ENCODE data around the gene AQP12B.
A peak's percentile ranks its signal among the peaks of the same experiment; 100 is the strongest.

Gene AQP12B

DNA sequence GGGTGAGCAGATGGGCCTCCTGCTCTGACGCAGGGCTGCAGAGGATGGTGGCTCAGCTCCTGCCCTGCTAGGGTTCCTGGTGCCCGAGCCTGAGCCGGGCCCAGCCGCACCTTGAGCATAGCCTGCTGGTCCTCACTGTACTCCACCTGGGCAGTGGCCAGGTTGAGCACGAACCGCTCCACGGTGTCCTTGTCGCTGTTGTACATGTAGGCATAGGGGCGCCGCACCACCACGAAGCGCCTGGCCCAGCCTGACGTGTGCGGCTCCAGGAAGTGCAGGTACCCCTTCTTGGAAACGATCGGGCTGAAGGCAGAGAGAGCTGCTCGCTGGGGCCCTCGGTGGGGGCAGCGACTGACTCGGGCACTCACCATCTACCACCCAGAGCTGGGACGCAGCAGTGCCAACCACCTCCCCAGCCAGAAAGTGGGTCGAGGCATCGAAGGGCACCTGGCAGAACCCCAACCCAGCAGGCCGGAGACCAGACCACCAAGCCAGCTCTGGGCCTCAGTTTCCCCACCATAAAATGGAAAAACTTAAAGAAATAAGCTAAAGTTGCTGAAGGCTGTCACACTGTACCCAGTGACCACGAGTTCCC is 36.3 kb upstream of the AQP12B start:
- Histone ChIP-seq H3K27ac (peak overlapping the region; percentile 13; the same call in 1 of the 2 replicates), H3K4me2 (peak overlapping the region; percentile 49), H3K9me3 (no peaks in the 10 kb centered on the region), H3K27me3 (no peaks in the 10 kb centered on the region), H3K4me1 (peaks cover 36% of the 10 kb centered on the region), H4K20me1 (no peaks in the 10 kb centered on the region), H3K36me3 (no peaks in the 10 kb centered on the region), H3K9ac (no peak overlapping the region), H3K4me3 (no peak overlapping the region)
- no peak for TF ChIP-seq Cebpa-rat (IDR thresholded peaks at IDR 0.05)

DNA sequence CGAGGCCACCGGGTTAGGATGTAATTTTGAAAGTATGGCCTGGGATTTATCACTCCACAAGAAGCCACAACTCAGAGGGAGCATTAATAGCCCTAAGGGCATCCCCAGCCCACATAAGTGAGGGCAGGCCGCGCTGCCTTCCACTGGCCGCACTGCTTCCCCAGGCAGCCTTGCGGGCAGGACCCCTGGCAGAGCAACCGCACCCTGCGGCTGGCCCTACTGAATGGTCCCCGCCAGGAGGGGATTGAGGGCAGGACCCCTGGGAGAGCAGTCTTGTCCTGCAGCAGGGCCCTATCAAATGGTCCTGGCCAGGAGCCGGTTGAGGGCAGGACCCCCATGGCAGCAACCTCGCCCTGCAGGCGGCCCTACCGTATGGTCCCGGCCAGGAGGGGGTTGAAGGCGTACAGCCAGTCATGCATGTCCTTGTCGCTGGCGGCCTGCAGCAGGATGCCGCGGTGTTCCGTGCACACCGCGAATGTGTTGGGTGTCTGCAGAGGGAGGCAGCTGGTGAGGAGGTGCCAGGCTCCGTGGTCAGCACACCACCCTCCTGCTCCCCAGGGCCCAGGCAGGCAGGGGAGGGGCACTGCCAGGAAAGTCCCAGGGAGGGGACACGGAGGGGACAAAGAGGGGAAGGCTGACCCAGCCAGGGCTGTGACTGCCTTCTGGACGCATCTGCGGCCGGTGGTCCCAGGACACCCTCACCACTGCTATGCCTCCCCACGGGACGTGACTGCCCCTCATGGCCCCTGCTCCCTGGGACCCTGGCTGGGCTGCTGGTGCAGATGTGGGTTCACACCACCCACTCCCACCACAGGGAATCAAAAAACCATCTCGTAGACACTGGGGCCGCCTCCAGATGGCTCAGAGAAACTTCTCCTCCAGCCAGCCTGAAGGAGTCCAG is 35.2 kb upstream of the AQP12B start:
- Histone ChIP-seq H3K9me3 (no peaks in the 10 kb centered on the region), H3K9ac (no peak overlapping the region), H4K20me1 (no peaks in the 10 kb centered on the region), H3K27me3 (no peaks in the 10 kb centered on the region), H3K4me2 (peak overlapping the region; percentile 49), H3K27ac (no peak overlapping the region), H3K4me3 (no peak overlapping the region), H3K4me1 (peaks cover 44% of the 10 kb centered on the region), H3K36me3 (no peaks in the 10 kb centered on the region)
- TF ChIP-seq Cebpa-rat (IDR thresholded peaks at IDR 0.05) = no peak

- H3K36me3 ChIP-seq = no peaks in the 10 kb centered on the region
Measured at GRCh38 chr2:240717181-240717641, 34.5 kb upstream of the AQP12B start.

DNA sequence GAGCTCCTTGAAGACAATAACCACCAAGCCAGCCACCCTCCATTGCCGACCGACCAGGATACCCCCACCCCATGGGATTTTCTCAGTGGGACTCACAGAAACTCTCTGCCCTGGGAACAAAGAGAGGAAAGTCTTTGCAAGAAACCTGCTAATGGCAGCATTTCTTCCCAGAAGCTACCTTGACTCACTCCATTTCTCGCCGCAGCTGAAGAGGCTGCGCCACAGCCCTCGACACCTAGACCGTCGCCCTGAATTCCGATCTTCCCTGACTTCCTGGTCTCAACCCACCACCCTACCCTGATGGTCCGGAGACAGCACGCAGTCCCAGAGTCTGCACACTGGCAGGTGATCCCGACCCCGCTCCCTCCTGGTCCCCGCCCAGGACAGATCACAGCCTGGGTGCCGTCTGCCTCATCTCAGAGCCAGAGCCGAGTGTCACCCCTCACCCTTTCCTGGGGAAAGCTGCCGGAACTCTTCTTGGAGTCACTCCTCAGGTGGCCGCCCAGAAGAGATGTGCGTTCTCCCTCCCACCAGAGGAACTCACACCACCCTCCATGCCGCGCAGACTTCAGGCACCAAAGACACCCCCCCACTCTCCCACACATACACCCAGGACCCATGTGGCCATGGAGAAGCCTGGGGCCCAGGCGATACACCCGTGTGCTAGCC is 33.6 kb upstream of the AQP12B start:
- Histone ChIP-seq H3K4me2 (no peak overlapping the region; the same call in 1 of the 2 replicates), H3K4me1 (peaks cover 44% of the 10 kb centered on the region), H3K27me3 (no peaks in the 10 kb centered on the region), H3K27ac (no peak overlapping the region), H3K9ac (no peak overlapping the region), H3K4me3 (no peak overlapping the region), H4K20me1 (no peaks in the 10 kb centered on the region), H3K36me3 (no peaks in the 10 kb centered on the region), H3K9me3 (no peaks in the 10 kb centered on the region)
- TF ChIP-seq Cebpa-rat (IDR thresholded peaks at IDR 0.05) = no peak

More at GRCh38 chr2:240717181-240717641, 34.5 kb upstream of the AQP12B start:
- H3K4me3 ChIP-seq = no peak overlapping the region
- H4K20me1 ChIP-seq = no peaks in the 10 kb centered on the region
- peaks cover 44% of the 10 kb centered on the region for H3K4me1 ChIP-seq
- TF ChIP-seq Cebpa-rat (IDR thresholded peaks at IDR 0.05) = no peak
- no peak overlapping the region for H3K27ac ChIP-seq
- H3K9me3 ChIP-seq = no peaks in the 10 kb centered on the region
- H3K4me2 ChIP-seq = peak overlapping the region; percentile 49
- H3K9ac ChIP-seq = no peak overlapping the region
- H3K27me3 ChIP-seq = no peaks in the 10 kb centered on the region

DNA sequence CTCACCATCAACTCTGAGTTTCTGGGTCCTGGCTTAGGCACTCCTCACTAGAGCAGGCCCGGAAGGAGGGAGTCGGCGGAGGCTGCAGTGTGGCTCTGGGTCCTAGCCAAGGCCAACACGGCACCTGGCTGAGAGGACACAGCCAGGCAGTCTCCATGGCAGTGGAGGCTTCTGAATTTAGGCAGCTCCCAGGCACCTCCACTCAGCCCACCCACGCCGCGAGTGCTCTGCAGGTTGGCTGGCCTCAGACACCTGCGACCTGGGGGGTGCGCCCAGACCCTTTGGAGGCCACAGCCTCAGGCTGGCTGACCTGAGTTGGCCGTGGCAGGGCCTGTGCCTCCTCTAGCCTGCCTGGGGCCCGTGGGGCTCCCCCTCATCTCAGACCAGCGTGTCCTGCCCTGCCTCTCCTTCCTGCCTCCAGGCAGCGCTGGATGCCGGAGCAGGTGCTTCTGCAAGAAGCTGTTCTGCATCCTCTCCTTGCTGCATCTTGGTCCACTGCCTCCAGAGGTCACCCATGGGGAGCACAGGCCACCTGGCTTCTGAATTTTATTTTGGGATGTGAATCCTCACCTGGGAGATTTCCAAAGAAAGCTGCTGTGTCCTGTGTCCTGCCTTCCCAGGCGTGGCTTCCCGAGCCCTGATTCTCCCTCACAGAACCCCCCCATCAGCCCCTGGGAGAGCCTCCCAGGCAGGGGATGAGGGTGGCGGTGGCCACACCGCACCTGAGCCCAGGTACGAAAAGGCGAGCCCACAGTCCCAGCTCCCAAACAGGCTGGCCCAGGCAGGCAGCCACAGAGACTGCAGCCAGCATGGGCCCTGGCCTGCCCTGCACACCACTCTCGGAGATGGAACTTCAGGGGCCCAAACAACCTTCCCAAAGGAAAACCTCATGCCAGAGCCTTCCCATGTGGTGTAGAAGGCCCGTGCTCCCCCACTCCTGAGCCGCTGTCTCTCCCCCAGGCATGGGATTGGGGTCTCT is 32.4 kb upstream of the AQP12B start:
- Histone ChIP-seq H3K9ac (no peak overlapping the region), H3K27ac (no peak overlapping the region), H3K9me3 (no peaks in the 10 kb centered on the region), H3K36me3 (no peaks in the 10 kb centered on the region), H3K4me3 (no peak overlapping the region), H3K4me2 (peak overlapping the region; percentile 31; the same call in 1 of the 2 replicates), H4K20me1 (no peaks in the 10 kb centered on the region), H3K27me3 (no peaks in the 10 kb centered on the region), H3K4me1 (peaks cover 44% of the 10 kb centered on the region)
- TF ChIP-seq Cebpa-rat (IDR thresholded peaks at IDR 0.05) = no peak

DNA sequence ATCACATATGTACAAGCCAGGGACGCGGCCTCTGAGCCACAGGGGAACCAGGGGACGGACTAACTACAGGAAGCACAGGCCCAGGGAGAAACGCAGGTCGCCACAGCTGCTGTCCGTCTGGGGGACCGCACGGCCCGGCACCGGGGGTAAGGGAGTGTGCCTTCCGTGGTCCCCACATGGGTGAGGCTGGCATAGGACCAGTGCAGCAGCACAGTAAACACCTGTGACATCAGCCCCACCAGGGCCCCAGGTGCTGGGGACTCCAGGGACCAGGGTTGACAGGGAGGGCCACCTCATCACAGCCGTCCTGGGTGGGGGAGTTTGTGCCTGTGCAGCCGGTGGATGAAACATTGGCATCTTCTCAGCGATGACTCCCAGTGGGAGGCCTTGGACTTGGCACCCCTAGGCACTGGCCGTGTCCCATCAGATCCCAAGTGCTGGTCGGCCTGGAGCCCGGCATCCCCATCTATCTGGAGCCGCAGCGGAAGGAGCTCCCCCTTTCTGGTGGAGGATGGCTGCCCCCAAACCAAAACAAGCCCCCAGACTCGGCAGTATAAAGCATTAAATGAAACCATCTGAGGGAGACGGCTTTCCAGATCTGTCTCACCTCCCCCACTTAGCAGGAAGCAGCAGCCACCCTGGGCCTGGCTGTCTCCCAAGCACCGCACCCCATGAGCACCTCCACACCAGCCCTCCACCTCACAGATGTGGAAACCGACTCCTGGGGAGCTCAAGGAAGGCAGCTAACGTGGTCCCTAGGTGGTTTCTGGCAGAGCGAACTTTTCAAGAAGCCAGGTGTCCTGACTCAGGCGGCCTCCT is 31.5 kb upstream of the AQP12B start:
- Histone ChIP-seq H3K36me3 (no peaks in the 10 kb centered on the region), H3K27ac (no peak overlapping the region), H3K9me3 (no peaks in the 10 kb centered on the region), H3K4me3 (no peak overlapping the region), H4K20me1 (no peaks in the 10 kb centered on the region), H3K4me2 (peak overlapping the region; percentile 31), H3K27me3 (no peaks in the 10 kb centered on the region), H3K9ac (no peak overlapping the region), H3K4me1 (peaks cover 43% of the 10 kb centered on the region)
- TF ChIP-seq Cebpa-rat (IDR thresholded peaks at IDR 0.05) = no peak

GRCh38 chr2:240713071-240713927 is 30.6 kb upstream of the AQP12B start:
- H3K4me2 ChIP-seq = peak overlapping the region; percentile 31; the same call in 1 of the 2 replicates
- peaks cover 35% of the 10 kb centered on the region for H3K4me1 ChIP-seq
- no peaks in the 10 kb centered on the region for H3K36me3 ChIP-seq
- H4K20me1 ChIP-seq = no peaks in the 10 kb centered on the region
- H3K4me3 ChIP-seq = no peak overlapping the region
- H3K9me3 ChIP-seq = no peaks in the 10 kb centered on the region
- no peak overlapping the region for H3K27ac ChIP-seq
- H3K27me3 ChIP-seq = no peaks in the 10 kb centered on the region
- H3K9ac ChIP-seq = no peak overlapping the region
- TF ChIP-seq Cebpa-rat (IDR thresholded peaks at IDR 0.05) = no peak

DNA sequence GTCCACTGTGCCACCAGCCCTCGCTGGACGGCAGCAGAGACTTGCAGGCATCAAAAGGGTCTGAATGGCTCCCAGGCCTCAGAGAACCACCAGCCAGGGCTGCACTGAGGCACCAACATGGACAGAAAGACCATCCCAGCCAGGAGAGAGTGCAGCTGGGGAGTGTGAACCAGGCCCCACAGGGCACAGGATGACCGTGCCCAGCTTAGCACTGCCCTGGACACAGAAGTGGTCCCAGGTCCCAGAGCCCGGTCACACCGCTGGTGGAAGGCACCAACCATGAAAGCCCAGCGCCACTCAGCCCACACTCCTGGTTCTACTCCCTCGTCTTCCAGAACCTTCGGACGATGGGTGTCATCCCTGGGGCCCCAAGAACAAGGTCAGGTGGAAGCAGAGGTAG is 29.4 kb upstream of the AQP12B start:
- no peaks in the 10 kb centered on the region for H3K9me3 ChIP-seq
- H3K4me3 ChIP-seq = no peak overlapping the region
- no peaks in the 10 kb centered on the region for H3K36me3 ChIP-seq
- H3K4me2 ChIP-seq = no peak overlapping the region
- no peaks in the 10 kb centered on the region for H3K27me3 ChIP-seq
- no peak overlapping the region for H3K27ac ChIP-seq
- peaks cover 23% of the 10 kb centered on the region for H3K4me1 ChIP-seq
- H4K20me1 ChIP-seq = no peaks in the 10 kb centered on the region
- TF ChIP-seq Cebpa-rat (IDR thresholded peaks at IDR 0.05) = no peak
- no peak overlapping the region for H3K9ac ChIP-seq
